ENCODE results near the gene EVA1A. TPM values are rescaled to one million over a fixed set of nuclear protein-coding genes. Genes with fewer than 3 reads are reported as not detected.
"Not testable (repeated sequence)": the region's sequence is repeated elsewhere in the genome, so short reads cannot be mapped to it uniquely, and the experiment has no call there.

The EVA1A gene
- total RNA-seq, 1 experiment from 2014 or later = 47.2 TPM

DNA sequence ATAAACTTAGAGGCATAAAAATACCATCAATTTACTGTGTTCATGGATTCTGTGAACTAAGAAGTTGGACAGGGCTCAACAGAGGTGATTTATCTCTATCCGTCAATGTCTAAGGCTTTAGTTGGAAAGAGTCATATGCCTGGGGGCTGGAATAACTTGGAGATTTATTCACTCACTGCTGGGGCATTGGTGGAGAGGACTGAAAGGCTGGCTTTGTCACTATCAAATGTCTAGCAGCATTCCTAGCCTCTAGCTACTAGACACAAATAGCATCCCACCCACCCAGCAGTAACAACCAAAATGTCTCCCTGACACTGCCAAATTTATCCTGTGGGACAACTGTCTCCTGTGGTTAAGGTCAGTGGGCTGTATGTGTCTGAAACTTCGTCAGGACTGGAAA lies 71.0 kb downstream of the EVA1A start:
- Histone ChIP-seq H3K27me3 (no peaks in the 10 kb centered on the region), H3K4me3 (no peak overlapping the region), H3K9me3 (no peaks in the 10 kb centered on the region), H3K36me3 (peaks cover 8% of the 10 kb centered on the region)
- no peak for DNase-seq

DNA sequence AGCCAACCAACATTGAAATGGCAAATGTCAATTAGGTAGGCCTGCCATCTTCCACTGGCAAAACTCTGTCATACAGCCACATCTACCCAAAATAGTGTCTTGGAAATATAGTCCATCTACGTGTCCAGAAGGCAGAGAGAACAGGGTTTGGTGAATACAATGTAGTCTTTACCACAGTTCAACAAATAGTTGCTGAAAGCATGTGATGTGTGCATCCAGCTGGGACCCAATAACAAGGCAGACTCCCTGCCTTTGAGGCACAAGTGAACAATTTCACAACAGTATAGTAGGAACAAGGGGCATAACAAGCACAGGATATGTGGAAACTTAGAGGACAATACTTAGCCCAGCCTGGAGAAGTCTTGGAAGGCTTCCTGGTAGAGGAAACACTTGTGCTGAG lies 72.6 kb downstream of the EVA1A start:
- no peak overlapping the region for H3K4me3 ChIP-seq
- H3K27me3 ChIP-seq = no peaks in the 10 kb centered on the region
- H3K9me3 ChIP-seq = no peaks in the 10 kb centered on the region
- peaks cover 8% of the 10 kb centered on the region for H3K36me3 ChIP-seq
- no peak for DNase-seq

DNA sequence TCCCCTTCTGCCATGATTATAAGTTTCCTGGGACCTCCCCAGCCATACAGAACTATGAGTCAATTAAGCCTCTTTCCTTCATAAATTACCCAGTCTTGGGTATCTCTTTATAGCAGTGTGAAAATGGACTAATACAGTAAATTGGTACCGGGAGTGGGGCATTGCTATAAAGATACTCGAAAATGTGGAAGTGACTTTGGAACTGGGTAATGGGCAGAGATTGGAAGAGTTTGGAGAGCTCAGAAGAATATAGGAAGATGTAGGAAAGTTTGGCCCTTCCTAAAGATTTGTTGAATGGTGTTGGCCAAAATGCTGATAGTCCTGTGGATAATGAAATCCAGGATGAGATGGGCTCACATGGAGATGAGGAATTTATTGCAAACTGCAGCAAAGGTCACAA lies 74.0 kb downstream of the EVA1A start:
- H3K36me3 ChIP-seq, DNase-seq, H3K27me3 ChIP-seq, H3K9me3 ChIP-seq, H3K4me3 ChIP-seq: not testable (repeated sequence)

DNA sequence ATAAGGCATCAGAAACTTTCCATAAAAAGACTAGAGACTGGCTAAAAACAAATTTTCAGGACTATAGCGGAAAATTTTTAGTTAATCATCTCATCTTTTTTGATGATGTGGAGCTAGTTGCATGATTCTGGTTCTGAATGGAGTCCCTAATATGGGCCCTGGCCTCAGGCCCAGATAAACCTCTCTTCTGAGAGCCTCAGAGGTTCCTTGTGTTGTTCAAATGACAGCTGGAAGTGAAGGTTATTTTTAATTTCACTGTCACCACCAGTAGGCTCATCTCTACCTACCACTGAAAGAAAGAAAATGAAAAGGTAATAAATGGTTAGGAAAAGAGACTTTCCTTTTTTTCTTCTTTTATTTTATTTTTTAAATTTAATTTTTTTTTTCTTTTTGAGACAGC lies 75.9 kb downstream of the EVA1A start:
- Histone ChIP-seq H3K36me3 (no peaks in the 10 kb centered on the region; the same call in 1 of the 2 replicates), H3K4me3 (no peak overlapping the region), H3K27me3 (no peaks in the 10 kb centered on the region), H3K9me3 (no peaks in the 10 kb centered on the region)
- DNase-seq = no peak

DNA sequence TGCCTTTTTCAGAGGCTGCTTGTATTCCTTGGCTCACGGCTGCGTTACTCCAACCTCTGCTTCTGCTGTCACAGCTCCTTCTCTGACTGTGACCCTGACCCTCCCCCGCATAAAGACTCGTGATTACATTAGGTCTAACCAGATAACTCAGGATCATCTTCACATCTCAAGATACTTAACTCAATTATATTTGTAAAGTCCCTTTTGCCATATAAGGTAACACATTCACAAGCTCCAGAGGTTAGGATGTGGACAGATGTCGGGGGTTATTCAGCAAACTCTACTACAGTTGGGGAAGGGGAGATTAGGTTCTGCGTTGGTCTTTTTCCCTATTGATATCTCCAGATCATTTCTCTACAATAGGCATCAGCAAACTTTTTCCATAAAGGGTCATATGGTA lies 76.9 kb downstream of the EVA1A start:
- Histone ChIP-seq H3K27me3 (no peaks in the 10 kb centered on the region), H3K9me3 (no peaks in the 10 kb centered on the region), H3K36me3 (no peaks in the 10 kb centered on the region; the same call in 1 of the 2 replicates), H3K4me3 (no peak overlapping the region)
- no peak for DNase-seq

DNA sequence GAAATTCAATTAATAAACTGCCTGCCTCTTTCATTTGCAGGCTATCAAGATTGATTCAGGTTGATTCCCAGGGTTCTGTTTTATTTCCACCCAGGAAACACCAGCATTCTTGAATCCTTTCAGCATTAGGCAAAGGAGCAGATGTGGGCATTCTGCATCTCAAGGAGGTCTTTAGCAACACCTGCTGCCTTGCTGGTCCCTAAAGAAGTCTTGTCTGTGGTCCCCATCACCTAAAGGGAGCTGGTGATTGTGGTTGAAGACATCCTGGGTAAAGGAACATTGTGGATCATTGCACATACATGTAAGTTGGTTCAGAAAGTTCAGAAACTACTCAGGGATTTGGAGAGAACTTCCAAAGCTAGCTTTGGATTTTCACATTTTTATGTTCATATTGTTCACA lies 78.3 kb downstream of the EVA1A start:
- Histone ChIP-seq H3K9me3 (no peaks in the 10 kb centered on the region), H3K27me3 (no peaks in the 10 kb centered on the region), H3K36me3 (no peaks in the 10 kb centered on the region; the same call in 1 of the 2 replicates), H3K4me3 (no peak overlapping the region)
- DNase-seq = no peak

DNA sequence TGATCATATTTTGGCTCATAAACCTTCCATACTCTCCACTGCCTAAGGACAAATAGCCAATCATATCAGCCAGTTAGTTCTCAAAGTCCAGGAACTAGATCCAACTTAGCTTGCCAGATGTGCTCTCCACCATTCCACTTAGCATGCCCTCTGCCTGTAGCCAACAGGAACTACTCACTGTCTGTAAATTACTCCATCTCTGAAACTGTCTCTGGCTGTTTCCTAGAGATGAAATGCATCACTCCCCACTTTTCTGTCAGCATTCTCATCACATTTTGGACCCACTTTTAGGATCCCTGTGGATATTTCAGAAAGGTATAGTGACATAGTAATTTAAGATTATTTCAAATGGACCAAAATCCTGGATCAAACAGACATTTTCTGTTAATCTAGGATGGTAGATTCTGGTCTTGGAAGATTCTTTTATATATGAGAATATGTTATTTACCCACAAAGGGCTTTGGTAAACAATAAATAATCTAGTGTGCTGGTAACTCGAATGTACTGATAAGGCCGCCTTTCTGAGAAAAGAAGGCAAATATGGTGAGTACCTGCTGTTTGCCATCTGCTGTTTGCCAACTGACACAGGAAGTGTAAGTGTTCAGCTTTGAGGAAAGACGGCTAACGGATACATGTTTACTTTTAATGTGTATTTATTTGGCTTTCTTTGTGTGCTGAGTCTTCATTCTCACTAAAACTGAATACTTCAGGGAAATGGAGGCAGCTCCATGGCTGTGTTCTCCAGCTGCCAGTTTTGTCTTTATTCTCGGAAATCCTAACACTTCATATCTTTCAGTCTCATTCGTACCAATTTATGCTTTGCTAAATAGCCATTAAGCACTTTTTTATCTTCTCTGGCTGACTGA lies 79.5 kb downstream of the EVA1A start:
- Histone ChIP-seq H3K27me3 (no peaks in the 10 kb centered on the region), H3K36me3 (no peaks in the 10 kb centered on the region; the same call in 1 of the 2 replicates), H3K4me3 (no peak overlapping the region), H3K9me3 (no peaks in the 10 kb centered on the region)
- DNase-seq = peak; percentile 26

DNA sequence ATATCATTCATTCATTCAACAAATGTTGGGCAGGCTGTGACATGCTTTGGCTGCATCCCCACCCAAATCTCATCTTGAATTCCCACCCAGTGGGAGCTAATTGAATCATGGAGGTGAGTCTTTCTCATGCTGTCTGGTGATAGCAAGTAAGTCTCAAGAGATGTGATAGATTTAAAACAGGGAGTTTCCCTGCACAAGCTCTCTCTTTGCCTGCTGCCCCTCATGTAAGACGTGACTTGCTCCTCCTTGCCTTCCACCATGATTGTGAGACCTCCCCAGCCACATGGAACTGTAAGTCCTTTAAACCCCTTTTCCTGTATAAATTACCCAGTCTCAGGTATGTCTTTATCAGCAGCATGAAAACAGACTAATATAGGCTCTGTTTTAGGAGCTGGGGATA lies 83.0 kb downstream of the EVA1A start:
- DNase-seq, H3K36me3 ChIP-seq, H3K4me3 ChIP-seq, H3K27me3 ChIP-seq, H3K9me3 ChIP-seq: not testable (repeated sequence)

DNA sequence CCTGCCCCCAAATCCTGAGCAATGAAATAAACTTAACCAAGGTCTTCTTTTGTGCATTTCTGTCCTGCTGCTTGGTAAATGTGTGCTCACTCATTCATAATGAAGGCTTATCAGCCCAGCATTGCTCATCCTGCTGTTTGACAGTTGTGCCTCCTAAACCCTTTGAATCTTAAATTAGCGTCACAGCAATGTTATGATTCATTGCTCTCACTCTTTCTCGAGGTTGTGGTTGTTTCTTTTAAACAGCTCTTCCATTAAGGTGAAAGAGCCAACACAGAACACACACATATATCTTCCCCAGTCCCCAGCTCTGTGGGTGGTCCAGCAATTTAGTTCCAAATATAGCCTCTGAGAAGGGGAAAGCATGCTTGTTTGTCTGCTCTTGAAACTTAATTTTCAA lies 84.0 kb downstream of the EVA1A start:
- Histone ChIP-seq H3K9me3 (no peaks in the 10 kb centered on the region), H3K27me3 (no peaks in the 10 kb centered on the region), H3K4me3 (no peak overlapping the region), H3K36me3 (no peaks in the 10 kb centered on the region)
- DNase-seq = no peak

DNA sequence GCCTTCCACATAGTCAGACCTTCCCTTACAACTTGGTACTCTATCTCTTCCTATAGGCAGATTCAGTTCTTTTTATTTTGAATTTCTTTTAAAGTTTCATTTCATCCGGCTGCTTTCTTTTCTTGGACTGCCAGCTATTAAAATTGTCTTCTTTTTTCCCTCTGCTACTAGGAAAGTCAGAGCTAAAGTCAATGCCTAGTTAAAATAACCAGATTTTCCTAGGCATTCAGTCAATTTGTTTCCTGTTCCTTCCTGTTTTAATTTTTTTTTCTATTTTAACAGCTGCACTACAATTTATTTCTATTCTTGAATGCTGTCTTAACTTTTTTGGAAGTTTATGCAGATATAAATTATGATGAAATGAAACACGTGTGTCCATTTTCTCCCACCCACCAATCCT lies 84.8 kb downstream of the EVA1A start:
- no peak for DNase-seq
- Histone ChIP-seq H3K36me3 (no peaks in the 10 kb centered on the region), H3K27me3 (no peaks in the 10 kb centered on the region), H3K9me3 (no peaks in the 10 kb centered on the region), H3K4me3 (no peak overlapping the region)

DNA sequence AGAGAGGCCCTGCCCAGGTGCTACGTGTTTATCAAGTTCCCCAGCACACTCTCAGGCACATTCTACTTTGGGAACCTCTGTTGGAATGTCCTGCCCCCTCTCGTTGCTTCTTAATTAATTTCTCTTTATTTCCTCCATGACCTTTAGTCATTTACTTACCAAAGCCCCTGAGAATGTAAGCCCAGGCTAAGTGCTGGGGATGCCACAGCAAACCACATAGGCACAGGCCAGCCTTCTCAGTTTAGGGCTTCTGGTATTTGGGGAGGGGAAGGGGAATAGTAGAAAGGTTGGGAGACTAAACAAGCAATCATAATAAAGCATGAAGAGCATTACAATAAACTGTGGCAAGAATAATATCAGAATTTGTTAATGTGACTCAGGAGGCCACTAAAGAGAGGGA lies 85.7 kb downstream of the EVA1A start:
- DNase-seq = no peak
- H3K36me3 ChIP-seq = no peaks in the 10 kb centered on the region
- no peak overlapping the region for H3K4me3 ChIP-seq
- H3K27me3 ChIP-seq = no peaks in the 10 kb centered on the region
- no peaks in the 10 kb centered on the region for H3K9me3 ChIP-seq

DNA sequence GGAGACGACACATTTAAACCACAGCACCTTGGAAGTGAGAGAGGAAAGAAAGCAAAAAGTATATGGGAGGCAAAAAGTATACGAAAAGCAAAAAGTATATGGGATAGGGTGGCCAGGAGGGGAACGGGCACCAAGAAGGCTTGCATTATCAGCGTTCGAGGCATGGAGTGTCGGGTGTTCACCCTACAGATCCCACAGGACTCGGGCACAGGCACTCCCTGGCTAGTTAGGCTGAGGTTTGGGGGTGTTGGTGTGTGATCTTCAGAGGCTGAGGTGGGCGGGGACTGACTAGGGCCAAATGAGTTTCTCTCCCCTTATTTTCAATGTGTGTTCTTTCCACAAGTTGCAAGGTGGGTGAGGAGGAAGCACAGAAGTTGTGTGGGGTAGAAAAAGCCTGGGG lies 86.6 kb downstream of the EVA1A start:
- no peak overlapping the region for H3K4me3 ChIP-seq

DNA sequence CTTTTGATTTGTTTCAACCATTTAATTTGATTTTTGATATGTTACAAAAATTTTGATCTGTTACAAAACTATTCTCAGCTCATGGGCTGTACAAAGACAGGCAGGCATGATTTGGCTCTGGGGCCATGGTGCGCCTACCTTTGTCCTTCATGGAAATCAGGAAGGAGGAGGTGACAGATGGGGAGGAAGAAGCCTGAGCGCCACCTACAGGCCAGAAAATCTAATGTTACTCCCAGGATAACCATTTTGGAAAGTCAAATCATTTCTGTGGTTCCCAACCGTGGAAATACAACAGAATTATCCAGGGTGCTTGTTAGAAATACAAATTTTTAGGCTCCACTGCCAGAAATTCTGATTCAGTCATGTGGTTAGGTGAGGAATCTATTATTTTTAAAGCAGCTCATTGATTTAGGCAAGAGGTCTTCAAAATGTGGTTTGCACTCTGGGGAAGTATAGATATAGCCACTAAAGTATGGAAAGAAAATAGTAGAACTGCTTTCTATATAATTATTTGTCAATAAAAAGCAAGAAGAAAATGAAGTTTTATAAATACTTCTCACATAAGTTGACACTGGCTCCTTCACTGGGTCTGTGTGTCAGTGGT lies 93.9 kb downstream of the EVA1A start:
- Histone ChIP-seq H3K9me3 (no peaks in the 10 kb centered on the region), H3K4me3 (no peak overlapping the region), H3K27me3 (0 out of 2 replicates have a peak, but pooled peaks cover 3% of the 10 kb centered on the region), H3K36me3 (no peaks in the 10 kb centered on the region)
- peak; percentile 12 for DNase-seq

More for the DNA sequence above, 86.6 kb downstream of the EVA1A start:
- DNase-seq = no peak
- Histone ChIP-seq H3K36me3 (no peaks in the 10 kb centered on the region), H3K27me3 (no peaks in the 10 kb centered on the region), H3K9me3 (no peaks in the 10 kb centered on the region)

DNA sequence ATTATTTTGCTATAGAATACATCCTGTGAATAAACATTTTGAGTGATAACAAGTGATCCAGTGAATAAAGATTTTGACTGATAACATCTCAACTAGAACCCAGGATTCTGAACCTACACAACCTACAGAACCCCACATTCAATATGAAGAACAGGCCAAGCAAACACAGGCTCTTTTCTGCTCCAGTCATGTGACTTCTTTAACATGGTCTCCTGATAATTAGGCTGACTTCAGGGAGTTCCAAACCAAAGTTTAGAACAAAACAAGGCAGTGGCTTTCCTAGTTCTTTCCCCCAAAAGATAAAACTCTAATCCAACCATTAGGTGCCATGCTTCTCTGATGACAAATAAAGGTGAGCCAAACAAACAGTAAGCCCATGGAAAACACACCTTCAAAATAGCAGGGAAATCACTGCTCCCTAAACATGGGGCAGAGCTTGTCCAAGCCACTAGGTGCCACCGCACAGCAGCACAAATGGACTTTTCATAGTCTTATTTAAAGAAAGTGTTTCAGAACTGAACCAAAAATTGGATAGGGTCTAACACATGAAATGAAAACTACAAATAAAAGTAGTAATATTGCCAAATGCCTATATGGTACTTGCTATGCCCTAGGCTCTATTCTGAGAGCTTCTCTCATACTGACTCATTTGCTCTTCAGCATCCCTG lies 95.3 kb downstream of the EVA1A start:
- Histone ChIP-seq H3K27me3 (0 out of 2 replicates have a peak, but pooled peaks cover 3% of the 10 kb centered on the region), H3K9me3 (no peaks in the 10 kb centered on the region), H3K36me3 (no peaks in the 10 kb centered on the region), H3K4me3 (no peak overlapping the region)
- DNase-seq = peak; percentile 11

DNA sequence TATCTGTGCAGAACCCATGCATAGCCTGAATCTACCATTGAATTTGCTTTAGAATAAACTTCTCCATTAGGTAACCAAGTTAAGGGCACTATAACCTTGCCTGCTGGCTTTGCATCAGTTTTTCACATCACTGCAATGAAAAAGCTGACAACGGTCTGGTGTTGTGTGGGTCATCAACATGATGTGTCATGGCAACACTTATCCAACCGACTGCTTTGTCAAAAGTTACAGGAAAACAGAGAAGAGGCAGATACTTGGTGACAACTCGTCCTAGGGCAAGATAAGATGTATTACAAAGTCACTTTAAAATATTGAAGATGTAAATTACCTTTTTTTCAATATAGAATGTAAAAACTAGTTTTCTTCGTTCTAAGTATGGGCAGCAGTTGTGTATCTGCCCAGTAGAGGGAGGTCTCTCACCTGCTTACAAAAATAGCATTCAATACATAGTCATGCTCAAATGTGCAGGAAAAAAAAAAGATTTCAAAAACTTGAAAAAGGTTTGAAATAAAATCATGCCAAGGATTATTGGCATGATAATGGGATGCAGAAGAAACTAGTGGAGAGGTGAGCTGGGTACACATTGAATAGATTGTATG lies 96.3 kb downstream of the EVA1A start:
- Histone ChIP-seq H3K4me3 (no peak overlapping the region), H3K27me3 (0 out of 2 replicates have a peak, but pooled peaks cover 3% of the 10 kb centered on the region), H3K36me3 (no peaks in the 10 kb centered on the region), H3K9me3 (0 out of 2 replicates have a peak, but pooled peaks cover under 1% of the 10 kb centered on the region)
- DNase-seq = no peak

DNA sequence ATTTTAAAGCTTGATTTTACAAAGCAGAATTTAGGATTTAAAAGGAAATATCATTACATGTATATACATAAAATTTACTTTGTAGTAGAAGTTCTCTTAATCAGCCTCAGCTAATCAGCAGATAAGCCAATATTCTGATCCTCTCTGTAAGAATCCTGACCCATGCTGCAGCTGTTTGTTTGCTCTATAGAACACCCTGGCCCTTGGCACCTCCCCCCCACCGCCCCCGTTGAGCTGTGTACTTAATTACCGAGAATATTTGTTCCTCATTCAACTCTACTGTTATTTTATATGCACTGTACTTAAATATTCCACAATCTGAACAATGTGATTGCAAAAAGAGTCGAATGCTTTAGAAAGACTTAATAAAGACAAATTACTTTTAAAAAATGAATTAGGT lies 98.0 kb downstream of the EVA1A start:
- Histone ChIP-seq H3K36me3 (no peaks in the 10 kb centered on the region), H3K4me3 (no peak overlapping the region), H3K9me3 (peaks cover 5% of the 10 kb centered on the region; the same call in 1 of the 2 replicates), H3K27me3 (0 out of 2 replicates have a peak, but pooled peaks cover 3% of the 10 kb centered on the region)
- DNase-seq = no peak

DNA sequence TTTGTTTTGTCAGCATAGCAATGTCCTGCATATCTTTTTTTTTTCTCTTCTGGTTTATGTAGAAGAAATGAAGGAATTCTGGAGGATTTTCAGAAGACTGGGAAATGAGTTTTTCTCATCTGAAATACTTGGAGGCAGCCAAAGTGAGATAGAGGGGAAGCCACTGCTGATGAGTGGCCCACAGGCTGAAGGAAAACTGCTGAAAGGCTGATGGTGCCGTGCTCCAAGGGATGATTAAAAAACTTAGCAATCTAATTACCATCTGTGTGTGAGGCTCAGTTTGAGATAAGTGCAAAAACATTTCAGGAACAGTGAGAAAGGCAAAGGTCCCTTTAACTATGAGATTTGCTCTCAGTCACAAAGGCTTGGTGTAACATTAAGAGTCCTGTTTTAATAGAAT lies 98.5 kb downstream of the EVA1A start:
- no peak overlapping the region for H3K4me3 ChIP-seq
- 0 out of 2 replicates have a peak, but pooled peaks cover 3% of the 10 kb centered on the region for H3K27me3 ChIP-seq
- DNase-seq = no peak
- peaks cover 5% of the 10 kb centered on the region; the same call in 1 of the 2 replicates for H3K9me3 ChIP-seq
- H3K36me3 ChIP-seq = no peaks in the 10 kb centered on the region
